GM19238 (cell line): Measurements from ENCODE around the gene KLK15.

Source experiments
- DNase-seq: peaks from one replicate; pipeline ENCODE4 v3.0.0; 2011; ENCODE audit warnings: low spot score; ENCODE audit not compliant: insufficient read length

Gene KLK15

GRCh38 chr19:50777261-50777660 lies 56.1 kb downstream of the KLK15 start:
- DNase-seq, result no peak

- DNase-seq, result no peak
Measured at GRCh38 chr19:50776131-50776530, 57.2 kb downstream of the KLK15 start.
